NB4 (cell line): Measurements from ENCODE around the gene PDE8A.
"Not testable (repeated sequence)": the region's sequence is repeated elsewhere in the genome, so short reads cannot be mapped to it uniquely, and the experiment has no call there.

Experiments
- MYC ChIP-seq: IDR thresholded peaks from 2 replicates; pipeline ENCODE4 v1.6.1; 2011; ENCODE audit warnings: low read depth, low read length
- POLR2A ChIP-seq: IDR thresholded peaks from 2 replicates; pipeline ENCODE4 v1.6.1; 2011; ENCODE audit warnings: mild to moderate bottlenecking; ENCODE audit not compliant: insufficient read length; ENCODE audit errors: extremely low read depth
- TF ChIP-seq, protein P1 (sequence below): IDR thresholded peaks from one replicate; pipeline ENCODE4 v1.5.1; 2012; ENCODE audit warnings: low read depth, low read length
- TF ChIP-seq, protein P2 (sequence below): IDR thresholded peaks from 2 replicates; pipeline ENCODE4 v1.6.1; 2011; ENCODE audit warnings: low read depth, low read length

GRCh38 chr15:85177042-85177515, 195.4 kb downstream of the PDE8A start:
- TF ChIP-seq POLR2A, MYC: not testable (repeated sequence)
- TF ChIP-seq, protein P1, sequence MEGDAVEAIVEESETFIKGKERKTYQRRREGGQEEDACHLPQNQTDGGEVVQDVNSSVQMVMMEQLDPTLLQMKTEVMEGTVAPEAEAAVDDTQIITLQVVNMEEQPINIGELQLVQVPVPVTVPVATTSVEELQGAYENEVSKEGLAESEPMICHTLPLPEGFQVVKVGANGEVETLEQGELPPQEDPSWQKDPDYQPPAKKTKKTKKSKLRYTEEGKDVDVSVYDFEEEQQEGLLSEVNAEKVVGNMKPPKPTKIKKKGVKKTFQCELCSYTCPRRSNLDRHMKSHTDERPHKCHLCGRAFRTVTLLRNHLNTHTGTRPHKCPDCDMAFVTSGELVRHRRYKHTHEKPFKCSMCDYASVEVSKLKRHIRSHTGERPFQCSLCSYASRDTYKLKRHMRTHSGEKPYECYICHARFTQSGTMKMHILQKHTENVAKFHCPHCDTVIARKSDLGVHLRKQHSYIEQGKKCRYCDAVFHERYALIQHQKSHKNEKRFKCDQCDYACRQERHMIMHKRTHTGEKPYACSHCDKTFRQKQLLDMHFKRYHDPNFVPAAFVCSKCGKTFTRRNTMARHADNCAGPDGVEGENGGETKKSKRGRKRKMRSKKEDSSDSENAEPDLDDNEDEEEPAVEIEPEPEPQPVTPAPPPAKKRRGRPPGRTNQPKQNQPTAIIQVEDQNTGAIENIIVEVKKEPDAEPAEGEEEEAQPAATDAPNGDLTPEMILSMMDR: not testable (repeated sequence)
- TF ChIP-seq, protein P2, sequence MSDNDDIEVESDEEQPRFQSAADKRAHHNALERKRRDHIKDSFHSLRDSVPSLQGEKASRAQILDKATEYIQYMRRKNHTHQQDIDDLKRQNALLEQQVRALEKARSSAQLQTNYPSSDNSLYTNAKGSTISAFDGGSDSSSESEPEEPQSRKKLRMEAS: not testable (repeated sequence)
